Naive B cell (primary cell): ENCODE data around the gene ISCU. TPM values are rescaled to one million over a fixed set of nuclear protein-coding genes. Genes with fewer than 3 reads are reported as not detected.
"Not testable (repeated sequence)": the region's sequence is repeated elsewhere in the genome, so short reads cannot be mapped to it uniquely, and the experiment has no call there.

Experiments
- ATAC-seq, 2 donors: fragments of 150-1000 bp; cut with Tn5 transposase; 2 replicates each; pipeline ENCODE4 v1.10.0; 2021; ENCODE audit warnings: low read depth in 2 of 2, mild to moderate bottlenecking in 2 of 2, moderate library complexity in 2 of 2
- DNase-seq: peaks from one replicate; pipeline ENCODE4 v3.0.0; 2022
- H3K27ac Mint-ChIP-seq, 6 donors: one replicate each; pipeline ENCODE4 v1.8.0; 2020 to 2022; ENCODE audit warnings: mild to moderate bottlenecking in 6 of 6, mixed read lengths in 6 of 6, moderate library complexity in 5 of 6, inconsistent platforms in 2 of 6
- H3K27me3 Mint-ChIP-seq, 3 donors: one replicate each; pipeline ENCODE4 v1.8.0; 2021 to 2022; ENCODE audit warnings: mixed read lengths in 3 of 3, mild to moderate bottlenecking in 1 of 3
- H3K36me3 Mint-ChIP-seq, 2 donors: one replicate each; pipeline ENCODE4 v1.8.0; 2020 to 2022; ENCODE audit warnings: mixed read lengths in 2 of 2, inconsistent platforms in 1 of 2, mild to moderate bottlenecking in 1 of 2
- H3K4me1 Mint-ChIP-seq, 3 donors: one replicate each; pipeline ENCODE4 v1.8.0; 2020 to 2022; ENCODE audit warnings: mixed read lengths in 3 of 3, inconsistent platforms in 1 of 3, mild to moderate bottlenecking in 1 of 3, moderate library complexity in 1 of 3
- H3K4me3 Mint-ChIP-seq, 8 donors: one replicate each; pipeline ENCODE4 v1.8.0; 2020 to 2022; ENCODE audit warnings: mild to moderate bottlenecking in 8 of 8, mixed read lengths in 8 of 8, moderate library complexity in 8 of 8, inconsistent platforms in 2 of 8
- H3K9me3 Mint-ChIP-seq, 7 donors: one replicate each; pipeline ENCODE4 v1.8.0; 2020 to 2022; ENCODE audit warnings: mixed read lengths in 7 of 7, mild to moderate bottlenecking in 5 of 7, inconsistent platforms in 2 of 7, moderate library complexity in 1 of 7
- polyA plus RNA-seq, 6 donors: library from polyadenylated mRNA; unstranded; fragments of 300-500 nt; fragmentation: Illumina TruSeq; gene quantifications; one replicate each; pipeline ENCODE4 v1.2.3, GENCODE V29; 2021; ENCODE audit warnings: low read depth in 6 of 6

The ISCU gene
- polyA plus RNA-seq, 6 donors from 2014 or later, result 316 to 418 (median 365) TPM

- H3K9me3 Mint-ChIP-seq, result no peaks in the 10 kb centered on the region
- peaks cover 0 to 8% (median 3%) of the 10 kb centered on the region in 3 donors for H3K4me1 Mint-ChIP-seq
- ATAC-seq (no peak), DNase-seq (no peak)
- no peaks in the 10 kb centered on the region for H3K27me3 Mint-ChIP-seq
- peaks cover 8 to 16% of the 10 kb centered on the region in 2 donors for H3K36me3 Mint-ChIP-seq
- H3K4me3 Mint-ChIP-seq, result peak overlapping the region in 1 of 8 donors; percentile 71
- H3K27ac Mint-ChIP-seq, result peak overlapping the region in 3 of 6 donors; percentile 23 to 60 (median 56)
Observed at GRCh38 chr12:108526482-108527165, 35.8 kb upstream of the ISCU start.

GRCh38 chr12:108527166-108527496, 35.3 kb upstream of the ISCU start:
- H3K4me3 Mint-ChIP-seq, result peak overlapping the region in 1 of 8 donors; percentile 71
- ATAC-seq (no peak), DNase-seq (no peak)
- no peaks in the 10 kb centered on the region for H3K9me3 Mint-ChIP-seq
- H3K27ac Mint-ChIP-seq, result peak overlapping the region in 1 of 6 donors; percentile 23
- H3K36me3 Mint-ChIP-seq, result peaks cover 8 to 11% of the 10 kb centered on the region in 2 donors
- peaks cover 0 to 8% (median 3%) of the 10 kb centered on the region in 3 donors for H3K4me1 Mint-ChIP-seq
- H3K27me3 Mint-ChIP-seq, result no peaks in the 10 kb centered on the region

DNA sequence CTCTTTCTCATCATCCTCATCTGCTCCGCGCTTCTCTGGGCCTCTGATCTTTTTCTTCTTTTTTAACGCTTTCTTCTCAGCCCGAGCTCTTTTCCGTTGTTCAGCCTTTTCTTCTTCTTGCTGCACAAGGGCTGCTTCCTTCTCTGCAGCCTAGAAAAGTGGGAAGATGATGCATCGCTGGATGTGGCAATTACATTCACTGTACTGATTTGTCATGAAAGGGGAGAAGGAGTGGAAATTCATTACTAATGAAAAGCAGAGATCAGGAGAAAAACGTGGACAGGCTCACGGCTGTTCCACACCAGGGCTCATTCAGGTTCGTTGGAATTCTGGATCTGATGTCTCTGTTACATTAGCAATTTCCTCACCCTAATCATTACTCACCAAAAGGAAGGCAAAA, 32.2 kb upstream of the ISCU start:
- DNase-seq (no peak), ATAC-seq (no peak)
- Mint-ChIP-seq H3K27me3 (no peaks in the 10 kb centered on the region), H3K27ac (peak overlapping the region in 1 of 6 donors; percentile 47), H3K4me1 (peaks cover 0 to 8% (median 3%) of the 10 kb centered on the region in 3 donors), H3K9me3 (no peaks in the 10 kb centered on the region), H3K36me3 (peaks cover 8 to 9% of the 10 kb centered on the region in 2 donors), H3K4me3 (no peak overlapping the region)

DNA sequence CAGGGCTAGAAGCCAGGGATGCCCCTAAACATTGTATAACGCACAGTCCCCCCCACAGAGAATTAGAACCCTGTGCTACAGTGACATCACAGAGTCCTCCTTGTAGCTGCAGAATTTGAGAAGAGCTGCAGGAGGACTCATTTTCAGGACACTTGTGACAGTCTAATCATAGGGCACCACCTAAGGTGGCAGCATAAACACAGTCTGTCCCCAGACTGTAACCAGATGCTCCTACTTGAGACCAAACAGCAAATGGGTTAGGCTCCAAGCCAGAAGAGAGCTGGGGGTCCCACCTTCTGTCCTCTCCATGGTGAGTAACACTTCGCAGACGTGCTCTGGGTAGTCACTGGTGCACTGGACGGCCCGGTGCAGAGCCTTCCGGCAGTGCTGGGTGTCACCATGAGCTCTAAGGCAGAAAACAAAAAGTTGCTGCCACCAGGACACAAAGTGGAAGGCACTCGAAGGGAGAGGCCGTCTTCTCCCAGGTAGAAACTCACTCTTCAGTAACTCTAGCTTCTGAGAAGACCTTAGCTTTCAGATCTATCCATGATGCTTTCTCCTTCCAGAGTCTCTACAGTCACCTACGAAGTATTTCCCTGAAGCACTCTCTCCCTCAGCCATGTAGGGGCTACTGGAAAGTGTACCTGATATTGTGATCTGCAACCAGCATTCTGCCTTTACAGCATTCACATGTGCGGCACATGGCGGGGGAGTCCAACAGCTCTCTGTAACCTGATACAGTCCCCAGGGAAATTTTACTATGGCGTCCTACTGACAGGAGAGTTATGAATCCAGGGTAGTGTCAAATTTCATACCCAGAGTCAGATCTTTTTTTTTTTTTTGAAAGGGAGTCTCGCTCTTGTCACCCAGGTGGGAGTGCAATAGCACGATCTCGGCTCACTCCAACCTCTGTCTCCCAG, 30.2 kb upstream of the ISCU start:
- H3K27me3 Mint-ChIP-seq, result no peaks in the 10 kb centered on the region
- DNase-seq, result no peak
- H3K36me3 Mint-ChIP-seq, result peaks cover 17 to 23% of the 10 kb centered on the region in 2 donors
- peak overlapping the region in 1 of 6 donors; percentile 47 for H3K27ac Mint-ChIP-seq
- no peak overlapping the region for H3K4me3 Mint-ChIP-seq
- H3K9me3 Mint-ChIP-seq, result no peaks in the 10 kb centered on the region
- no peak for ATAC-seq
- peaks cover 0 to 3% (median 3%) of the 10 kb centered on the region in 3 donors for H3K4me1 Mint-ChIP-seq

DNA sequence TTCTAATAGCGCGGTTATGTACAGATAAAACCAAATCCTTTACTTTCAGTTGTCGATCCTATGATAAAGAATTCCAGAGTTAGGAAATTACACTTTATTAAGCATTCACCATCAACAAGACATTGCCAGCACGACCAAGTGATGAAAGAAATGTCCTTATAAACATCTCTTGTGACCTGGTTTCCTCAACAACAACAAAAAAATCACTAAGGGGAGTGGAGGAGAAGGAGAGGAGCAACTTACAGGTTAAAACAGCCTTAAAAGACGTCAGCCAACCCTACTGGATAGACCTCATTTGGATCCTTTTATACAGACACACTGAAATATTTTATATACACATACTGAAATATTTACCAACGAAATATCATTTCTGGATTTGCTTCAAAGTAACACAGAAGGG, 24.2 kb upstream of the ISCU start:
- H3K4me3 Mint-ChIP-seq, result no peak overlapping the region
- H3K27ac Mint-ChIP-seq, result peak overlapping the region in 2 of 6 donors; percentile 45 to 96
- ATAC-seq, result no peak
- DNase-seq, result no peak
- peaks cover 8 to 13% (median 9%) of the 10 kb centered on the region in 3 donors for H3K4me1 Mint-ChIP-seq
- peaks cover 29 to 31% of the 10 kb centered on the region in 2 donors for H3K36me3 Mint-ChIP-seq
- no peaks in the 10 kb centered on the region for H3K27me3 Mint-ChIP-seq
- H3K9me3 Mint-ChIP-seq, result no peaks in the 10 kb centered on the region

- Mint-ChIP-seq H3K9me3 (no peaks in the 10 kb centered on the region), H3K36me3 (peaks cover 31 to 35% of the 10 kb centered on the region in 2 donors), H3K4me3 (no peak overlapping the region), H3K4me1 (peaks cover 9 to 13% (median 9%) of the 10 kb centered on the region in 3 donors), H3K27me3 (no peaks in the 10 kb centered on the region), H3K27ac (peak overlapping the region in 2 of 6 donors; percentile 45 to 51)
- no peak for ATAC-seq
- DNase-seq, result no peak
Observed at GRCh38 chr12:108538616-108539195, 23.7 kb upstream of the ISCU start.

- no peak for ATAC-seq
- Mint-ChIP-seq H3K27me3 (no peaks in the 10 kb centered on the region), H3K4me1 (peaks cover 9 to 15% (median 12%) of the 10 kb centered on the region in 3 donors), H3K4me3 (no peak overlapping the region), H3K36me3 (peaks cover 20 to 33% of the 10 kb centered on the region in 2 donors), H3K9me3 (no peaks in the 10 kb centered on the region), H3K27ac (no peak overlapping the region)
- no peak for DNase-seq
Observed at GRCh38 chr12:108542320-108542719, 20.1 kb upstream of the ISCU start.

- no peak overlapping the region for H3K4me3 Mint-ChIP-seq
- ATAC-seq (no peak), DNase-seq (no peak)
- no peaks in the 10 kb centered on the region for H3K9me3 Mint-ChIP-seq
- H3K36me3 Mint-ChIP-seq, result peaks cover 21 to 32% of the 10 kb centered on the region in 2 donors
- H3K27ac Mint-ChIP-seq, result peak overlapping the region in 1 of 6 donors; percentile 54
- no peaks in the 10 kb centered on the region for H3K27me3 Mint-ChIP-seq
- peaks cover 9 to 19% (median 12%) of the 10 kb centered on the region in 3 donors for H3K4me1 Mint-ChIP-seq
Observed at GRCh38 chr12:108543652-108544051, 18.7 kb upstream of the ISCU start.

DNA sequence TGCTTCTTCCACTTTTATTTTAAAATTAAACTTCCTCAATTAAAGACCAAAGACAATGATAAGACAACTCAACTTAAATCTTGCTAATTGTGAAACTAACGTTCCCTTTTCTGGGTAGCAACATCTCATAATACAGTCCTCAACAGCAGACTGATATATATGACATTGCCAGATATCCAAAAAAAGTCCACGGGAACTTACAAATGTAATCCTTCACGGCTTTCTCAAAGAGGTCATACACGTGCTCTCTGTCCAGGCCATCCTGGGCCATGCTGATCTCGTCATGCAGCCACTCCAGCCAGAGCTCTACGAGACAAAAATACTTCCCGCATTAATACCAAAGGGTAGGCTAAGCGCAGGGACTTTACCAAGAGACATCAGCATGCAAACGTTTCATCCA, 14.7 kb upstream of the ISCU start:
- Mint-ChIP-seq H3K4me1 (peaks cover 22 to 37% (median 28%) of the 10 kb centered on the region in 3 donors), H3K27ac (no peak overlapping the region), H3K36me3 (peaks cover 17 to 24% of the 10 kb centered on the region in 2 donors), H3K27me3 (no peaks in the 10 kb centered on the region), H3K4me3 (no peak overlapping the region), H3K9me3 (no peaks in the 10 kb centered on the region)
- DNase-seq (no peak), ATAC-seq (no peak)

GRCh38 chr12:108548954-108549521, 13.4 kb upstream of the ISCU start:
- no peak for DNase-seq
- Mint-ChIP-seq H3K4me3 (no peak overlapping the region), H3K9me3 (no peaks in the 10 kb centered on the region), H3K27ac (no peak overlapping the region), H3K4me1 (peaks cover 28 to 48% (median 41%) of the 10 kb centered on the region in 3 donors), H3K27me3 (no peaks in the 10 kb centered on the region), H3K36me3 (peaks cover 12 to 17% of the 10 kb centered on the region in 2 donors)
- ATAC-seq, result no peak

GRCh38 chr12:108551535-108551934, 10.9 kb upstream of the ISCU start:
- H3K36me3 Mint-ChIP-seq, result peaks cover 9 to 10% of the 10 kb centered on the region in 2 donors
- ATAC-seq, result no peak

DNA sequence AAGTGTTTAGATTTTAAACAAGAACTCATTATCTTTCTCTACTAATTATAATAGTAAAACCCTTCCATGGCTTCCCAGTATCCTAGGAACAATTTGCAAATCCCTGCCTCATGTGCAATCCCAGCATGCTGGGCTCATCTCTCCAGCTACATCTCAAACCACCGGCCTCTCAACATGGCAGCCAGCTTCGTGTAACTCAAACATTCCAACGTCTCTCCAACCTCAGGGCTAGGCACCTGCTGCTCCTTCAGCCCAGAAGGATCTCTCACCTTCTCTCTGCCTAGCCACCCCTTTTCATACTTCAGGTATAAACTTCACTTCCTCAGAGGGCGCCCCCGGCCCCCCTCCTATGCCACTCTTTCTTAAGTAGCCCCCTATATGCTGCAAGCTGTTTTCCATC, 8.6 kb upstream of the ISCU start:
- peaks cover 49 to 80% (median 63%) of the 10 kb centered on the region in 3 donors for H3K4me1 Mint-ChIP-seq
- H3K27ac Mint-ChIP-seq, result peak overlapping the region in 3 of 6 donors; percentile 9 to 50 (median 38)
- DNase-seq, result no peak
- H3K27me3 Mint-ChIP-seq, result no peaks in the 10 kb centered on the region
- no peaks in the 10 kb centered on the region for H3K9me3 Mint-ChIP-seq
- ATAC-seq, result no peak
- no peak overlapping the region for H3K4me3 Mint-ChIP-seq
- no peaks in the 10 kb centered on the region for H3K36me3 Mint-ChIP-seq

More at GRCh38 chr12:108551535-108551934, 10.9 kb upstream of the ISCU start:
- DNase-seq, result no peak
- H3K27me3 Mint-ChIP-seq, result no peaks in the 10 kb centered on the region
- H3K27ac Mint-ChIP-seq, result peak overlapping the region in 3 of 6 donors; percentile 35 to 69 (median 60)
- H3K4me1 Mint-ChIP-seq, result peaks cover 36 to 65% (median 53%) of the 10 kb centered on the region in 3 donors
- no peaks in the 10 kb centered on the region for H3K9me3 Mint-ChIP-seq
- H3K4me3 Mint-ChIP-seq, result peak overlapping the region in 3 of 8 donors; percentile 7 to 45 (median 7)

GRCh38 chr12:108555383-108555782, 7.0 kb upstream of the ISCU start:
- not testable (repeated sequence) for ATAC-seq, H3K4me3 Mint-ChIP-seq, H3K9me3 Mint-ChIP-seq, DNase-seq, H3K27me3 Mint-ChIP-seq, H3K36me3 Mint-ChIP-seq
- H3K4me1 Mint-ChIP-seq, result peaks cover 58 to 79% (median 67%) of the 10 kb centered on the region in 3 donors
- H3K27ac Mint-ChIP-seq, result peak overlapping the region in 1 of 6 donors; percentile 34
